Measurements from ENCODE around the gene LENG9. TPM values are rescaled to one million over a fixed set of nuclear protein-coding genes. Genes with fewer than 3 reads are reported as not detected.

LENG9 gene
- total and polyA plus RNA-seq, 7 donors = 1.7 to 3.9 (median 3.3) TPM

GRCh38 chr19:54492568-54492967, 29.0 kb upstream of the LENG9 start:
- H3K27ac ChIP-seq = no peak overlapping the region
- no peaks in the 10 kb centered on the region for H3K4me1 ChIP-seq
- intact Hi-C loops (cut with DNase I) = no loop called here
- 75 to 91% (median 85%) methylated on average over 18 of the region's 18 CpGs for WGBS, 3 donors
- no peak for TF ChIP-seq CTCF (IDR thresholded peaks at IDR 0.05)
- no peak overlapping the region for H3K4me3 ChIP-seq
- H3K27me3 ChIP-seq (ENCODE audit: insufficient read depth in 3 of 3, low read length in 2 of 3) = peaks cover 0 to 5% (median 4%) of the 10 kb centered on the region in 3 donors
- H3K9me3 ChIP-seq = no peaks in the 10 kb centered on the region
- DNase-seq = no peak
- ATAC-seq = no peak
- H3K36me3 ChIP-seq (ENCODE audit: insufficient read depth in 1 of 2, low read depth in 1 of 2) = no peaks in the 10 kb centered on the region

GRCh38 chr19:54489766-54490165, 26.2 kb upstream of the LENG9 start:
- 64 to 68% (median 65%) methylated on average over 9 of the region's 9 CpGs for WGBS, 3 donors
- no peaks in the 10 kb centered on the region for H3K4me1 ChIP-seq
- DNase-seq (no peak), ATAC-seq (no peak)
- intact Hi-C loops (cut with DNase I) = no loop called here
- no peak overlapping the region for H3K4me3 ChIP-seq
- H3K27ac ChIP-seq = no peak overlapping the region
- H3K27me3 ChIP-seq (ENCODE audit: insufficient read depth in 3 of 3, low read length in 2 of 3) = peaks cover 0 to 10% (median 5%) of the 10 kb centered on the region in 3 donors
- no peak for TF ChIP-seq CTCF (IDR thresholded peaks at IDR 0.05)
- no peaks in the 10 kb centered on the region for H3K9me3 ChIP-seq
- no peaks in the 10 kb centered on the region for H3K36me3 ChIP-seq (ENCODE audit: insufficient read depth in 1 of 2, low read depth in 1 of 2)

- Histone ChIP-seq H3K4me1 (no peaks in the 10 kb centered on the region), H3K27me3 (ENCODE audit: insufficient read depth in 3 of 3, low read length in 2 of 3) (peaks cover 0 to 11% (median 2%) of the 10 kb centered on the region in 3 donors), H3K4me3 (no peak overlapping the region), H3K9me3 (no peaks in the 10 kb centered on the region), H3K27ac (no peak overlapping the region), H3K36me3 (ENCODE audit: insufficient read depth in 1 of 2, low read depth in 1 of 2) (no peaks in the 10 kb centered on the region)
- intact Hi-C loops (cut with DNase I) = no loop called here
- ATAC-seq (no peak), DNase-seq (no peak)
- no peak for TF ChIP-seq CTCF (IDR thresholded peaks at IDR 0.05)
- 66 to 74% (median 73%) methylated on average over 7 of the region's 7 CpGs for WGBS, 3 donors
These were observed 25.8 kb upstream of the LENG9 start for GRCh38 chr19:54489341-54489740.

GRCh38 chr19:54485851-54486250, 22.3 kb upstream of the LENG9 start:
- DNase-seq (no peak), ATAC-seq (no peak)
- Histone ChIP-seq H3K27ac (no peak overlapping the region), H3K36me3 (ENCODE audit: insufficient read depth in 1 of 2, low read depth in 1 of 2) (no peaks in the 10 kb centered on the region), H3K4me1 (no peaks in the 10 kb centered on the region), H3K27me3 (ENCODE audit: insufficient read depth in 3 of 3, low read length in 2 of 3) (peaks cover 0 to 15% (median 0%) of the 10 kb centered on the region in 3 donors), H3K9me3 (no peaks in the 10 kb centered on the region), H3K4me3 (no peak overlapping the region)
- intact Hi-C loops (cut with DNase I) = no loop called here
- WGBS, 3 donors = 39 to 59% (median 52%) methylated on average over 2 to 5 of the region's 5 CpGs
- no peak for TF ChIP-seq CTCF (IDR thresholded peaks at IDR 0.05)

- Histone ChIP-seq H3K36me3 (ENCODE audit: insufficient read depth in 1 of 2, low read depth in 1 of 2) (no peaks in the 10 kb centered on the region), H3K9me3 (no peaks in the 10 kb centered on the region), H3K4me1 (no peaks in the 10 kb centered on the region), H3K4me3 (no peak overlapping the region), H3K27ac (no peak overlapping the region), H3K27me3 (ENCODE audit: insufficient read depth in 3 of 3, low read length in 2 of 3) (peaks cover 0 to 15% (median 0%) of the 10 kb centered on the region in 3 donors)
- DNase-seq (no peak), ATAC-seq (no peak)
- intact Hi-C loops (cut with DNase I) = loop anchor here in 1 of 2 donors (5.0 kb wide), 1 partner anchor 193 kb away; no protein-coding TSS in a partner anchor
- 71 to 76% (median 73%) methylated on average over 10 of the region's 10 CpGs for WGBS, 3 donors
- TF ChIP-seq CTCF (IDR thresholded peaks at IDR 0.05) = no peak
These were observed 20.9 kb upstream of the LENG9 start for GRCh38 chr19:54484451-54484850.

All from psoas muscle (tissue), 8 donors.